HEK293T (cell line): ENCODE measurements around the gene INSM2.

ENCODE experiments used
- SP1 ChIP-seq: fragments of 450-650 bp; IDR thresholded peaks from 2 replicates; pipeline ENCODE4 v1.6.1; 2017
- TARDBP ChIP-seq: fragments of 450-650 bp; IDR thresholded peaks from 2 replicates; pipeline ENCODE4 v1.6.1; 2016
- ZNF384 ChIP-seq: fragments of 450-650 bp; IDR thresholded peaks from 2 replicates; pipeline ENCODE4 v1.6.1; 2016

DNA sequence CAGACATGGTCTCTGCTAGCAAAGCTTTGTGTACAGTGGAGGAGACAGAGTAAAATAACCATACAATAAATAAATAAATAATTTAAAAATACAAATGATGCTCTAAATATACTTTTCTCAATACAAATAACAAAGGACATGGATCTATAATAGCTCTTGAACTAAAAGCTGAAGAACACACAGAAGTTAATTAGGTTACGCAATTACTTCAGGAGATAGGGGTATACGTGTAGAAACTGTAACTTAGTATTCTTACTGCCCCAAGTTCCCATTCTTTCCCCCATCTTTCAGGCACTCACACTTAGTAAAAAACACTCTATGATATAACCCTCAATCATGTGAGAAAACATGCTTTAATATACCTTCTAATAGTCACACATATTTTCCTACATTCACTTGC, 44.2 kb downstream of the INSM2 start:
- TF ChIP-seq SP1 (no peak), ZNF384 (no peak), TARDBP (no peak)
